Measurements from ENCODE around the gene SIL1.
"Not testable (repeated sequence)": the region's sequence is repeated elsewhere in the genome, so short reads cannot be mapped to it uniquely, and the experiment has no call there.

Gene SIL1

GRCh38 chr5:139204196-139204595 lies 6.0 kb upstream of the SIL1 start:
- DNase-seq (ENCODE audit: low read depth in 2 of 2), result no peak

GRCh38 chr5:139199321-139199720 lies 1.2 kb upstream of the SIL1 start:
- DNase-seq (ENCODE audit: low read depth in 2 of 2), result no peak

GRCh38 chr5:139196296-139196956 lies 1.7 kb downstream of the SIL1 start:
- no peak for DNase-seq (ENCODE audit: low read depth in 2 of 2)

- no peak for DNase-seq (ENCODE audit: low read depth in 2 of 2)
These were observed 3.7 kb downstream of the SIL1 start for GRCh38 chr5:139194486-139194885.

- DNase-seq (ENCODE audit: low read depth in 2 of 2), result no peak
These were observed 4.2 kb downstream of the SIL1 start for GRCh38 chr5:139193928-139194327.

GRCh38 chr5:139192906-139193305 lies 5.3 kb downstream of the SIL1 start:
- DNase-seq (ENCODE audit: low read depth in 2 of 2), result not testable (repeated sequence)

- DNase-seq (ENCODE audit: low read depth in 2 of 2), result not testable (repeated sequence)
These were observed 6.2 kb downstream of the SIL1 start for GRCh38 chr5:139191954-139192353.

- no peak for DNase-seq (ENCODE audit: low read depth in 2 of 2)
These were observed 8.0 kb downstream of the SIL1 start for GRCh38 chr5:139190125-139190524.

- DNase-seq (ENCODE audit: low read depth in 2 of 2), result no peak
These were observed 9.5 kb downstream of the SIL1 start for GRCh38 chr5:139188558-139189270.

- no peak for DNase-seq (ENCODE audit: low read depth in 2 of 2)
These were observed 11.3 kb downstream of the SIL1 start for GRCh38 chr5:139186752-139187326.

GRCh38 chr5:139186261-139186660 lies 11.9 kb downstream of the SIL1 start:
- DNase-seq (ENCODE audit: low read depth in 2 of 2), result no peak

GRCh38 chr5:139185589-139185988 lies 12.6 kb downstream of the SIL1 start:
- DNase-seq (ENCODE audit: low read depth in 2 of 2), result no peak

GRCh38 chr5:139183502-139183901 lies 14.7 kb downstream of the SIL1 start:
- DNase-seq (ENCODE audit: low read depth in 2 of 2), result no peak

GRCh38 chr5:139182528-139183296 lies 15.5 kb downstream of the SIL1 start:
- DNase-seq (ENCODE audit: low read depth in 2 of 2), result no peak

GRCh38 chr5:139181835-139182452 lies 16.2 kb downstream of the SIL1 start:
- no peak for DNase-seq (ENCODE audit: low read depth in 2 of 2)

GRCh38 chr5:139181322-139181730 lies 16.8 kb downstream of the SIL1 start:
- DNase-seq (ENCODE audit: low read depth in 2 of 2), result no peak

GRCh38 chr5:139180850-139181249 lies 17.3 kb downstream of the SIL1 start:
- no peak for DNase-seq (ENCODE audit: low read depth in 2 of 2)

- DNase-seq (ENCODE audit: low read depth in 2 of 2), result not testable (repeated sequence)
These were observed 18.2 kb downstream of the SIL1 start for GRCh38 chr5:139179778-139180513.

GRCh38 chr5:139178935-139179334 lies 19.2 kb downstream of the SIL1 start:
- no peak for DNase-seq (ENCODE audit: low read depth in 2 of 2)

GRCh38 chr5:139178589-139178917 lies 19.6 kb downstream of the SIL1 start:
- no peak for DNase-seq (ENCODE audit: low read depth in 2 of 2)
